NB4 (cell line): ENCODE results near the gene PGA5.
"Not testable (repeated sequence)": the region's sequence is repeated elsewhere in the genome, so short reads cannot be mapped to it uniquely, and the experiment has no call there.

Source experiments
- MYC ChIP-seq: IDR thresholded peaks from 2 replicates; pipeline ENCODE4 v1.6.1; 2011; ENCODE audit warnings: low read depth, low read length
- POLR2A ChIP-seq: IDR thresholded peaks from 2 replicates; pipeline ENCODE4 v1.6.1; 2011; ENCODE audit warnings: mild to moderate bottlenecking; ENCODE audit not compliant: insufficient read length; ENCODE audit errors: extremely low read depth
- TF ChIP-seq, protein P1 (sequence below): IDR thresholded peaks from one replicate; pipeline ENCODE4 v1.5.1; 2012; ENCODE audit warnings: low read depth, low read length

DNA sequence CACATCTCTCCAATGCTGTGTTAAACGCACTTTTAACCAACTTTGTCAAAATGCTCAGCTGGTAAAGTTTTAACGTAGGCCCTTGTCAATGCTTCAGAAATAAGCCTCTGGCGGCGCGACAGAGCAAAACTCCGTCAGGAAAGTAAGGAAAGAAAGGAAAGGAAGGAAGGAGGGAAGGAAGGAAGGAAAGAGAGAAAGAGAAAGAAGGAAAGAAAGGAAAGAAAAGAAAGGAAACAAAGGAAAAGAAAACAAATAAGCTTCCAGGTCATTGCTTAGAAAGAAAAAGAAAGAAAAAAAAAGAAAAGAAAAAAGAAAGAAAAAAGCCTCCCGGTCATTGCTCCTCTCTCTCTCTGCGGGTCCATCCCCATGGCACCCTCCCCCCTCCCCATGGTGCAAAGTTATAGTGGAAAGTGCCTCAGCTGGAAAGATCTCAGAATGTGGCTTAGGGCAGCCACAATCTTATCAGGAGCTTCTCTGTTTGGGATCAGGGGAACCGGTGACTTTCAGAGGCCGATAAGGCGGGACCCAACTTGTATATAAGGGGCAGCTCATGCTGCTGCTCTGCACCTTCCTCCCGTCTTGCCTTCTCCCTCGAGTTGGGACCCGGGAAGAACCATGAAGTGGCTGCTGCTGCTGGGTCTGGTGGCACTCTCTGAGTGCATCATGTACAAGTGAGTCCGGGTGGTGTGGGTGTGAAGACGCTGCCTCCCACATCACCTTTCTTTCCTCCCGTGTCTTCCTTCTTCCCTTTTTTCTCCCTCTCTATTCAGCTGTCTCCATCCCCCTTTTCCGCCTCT lies 37.8 kb upstream of the PGA5 start, which contains the start of gene PGA3:
- TF ChIP-seq MYC, POLR2A: not testable (repeated sequence)
- TF ChIP-seq, protein P1, sequence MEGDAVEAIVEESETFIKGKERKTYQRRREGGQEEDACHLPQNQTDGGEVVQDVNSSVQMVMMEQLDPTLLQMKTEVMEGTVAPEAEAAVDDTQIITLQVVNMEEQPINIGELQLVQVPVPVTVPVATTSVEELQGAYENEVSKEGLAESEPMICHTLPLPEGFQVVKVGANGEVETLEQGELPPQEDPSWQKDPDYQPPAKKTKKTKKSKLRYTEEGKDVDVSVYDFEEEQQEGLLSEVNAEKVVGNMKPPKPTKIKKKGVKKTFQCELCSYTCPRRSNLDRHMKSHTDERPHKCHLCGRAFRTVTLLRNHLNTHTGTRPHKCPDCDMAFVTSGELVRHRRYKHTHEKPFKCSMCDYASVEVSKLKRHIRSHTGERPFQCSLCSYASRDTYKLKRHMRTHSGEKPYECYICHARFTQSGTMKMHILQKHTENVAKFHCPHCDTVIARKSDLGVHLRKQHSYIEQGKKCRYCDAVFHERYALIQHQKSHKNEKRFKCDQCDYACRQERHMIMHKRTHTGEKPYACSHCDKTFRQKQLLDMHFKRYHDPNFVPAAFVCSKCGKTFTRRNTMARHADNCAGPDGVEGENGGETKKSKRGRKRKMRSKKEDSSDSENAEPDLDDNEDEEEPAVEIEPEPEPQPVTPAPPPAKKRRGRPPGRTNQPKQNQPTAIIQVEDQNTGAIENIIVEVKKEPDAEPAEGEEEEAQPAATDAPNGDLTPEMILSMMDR = not testable (repeated sequence)
